Nephron (organoid): Measurements from ENCODE around the gene SMIM13.

Experiments used
- H3K27ac Mint-ChIP-seq, 3 experiments: 2 replicates each; pipeline ENCODE4 v1.8.0; 2020; ENCODE audit warnings: mixed read lengths in 3 of 3, mild to moderate bottlenecking in 2 of 3, moderate library complexity in 1 of 3
- H3K27me3 Mint-ChIP-seq: 2 replicates; pipeline ENCODE4 v1.8.0; 2021; ENCODE audit warnings: low read depth, mild to moderate bottlenecking, moderate library complexity, mixed read lengths
- H3K36me3 Mint-ChIP-seq: 2 replicates; pipeline ENCODE4 v1.8.0; 2020; ENCODE audit warnings: low read depth, mixed read lengths
- H3K4me1 Mint-ChIP-seq: 2 replicates; pipeline ENCODE4 v1.8.0; 2020; ENCODE audit warnings: mixed read lengths
- H3K4me3 Mint-ChIP-seq, 3 experiments: 2 replicates each; pipeline ENCODE4 v1.8.0; 2020; ENCODE audit warnings: mild to moderate bottlenecking in 3 of 3, mixed read lengths in 3 of 3, moderate library complexity in 2 of 3
- H3K9me3 Mint-ChIP-seq: 2 replicates; pipeline ENCODE4 v1.8.0; 2020; ENCODE audit warnings: mixed read lengths
- CTCF ChIP-seq, 3 experiments: fragments of 200-600 bp; sonication (generic); IDR thresholded peaks; one replicate each; pipeline ENCODE4 v1.5.0; 2021; ENCODE audit warnings: antibody characterized with exemption in 3 of 3; ENCODE audit not compliant: unreplicated experiment in 3 of 3

The SMIM13 gene

GRCh38 chr6:11152581-11152980, 58.9 kb downstream of the SMIM13 start:
- no peaks in the 10 kb centered on the region for H3K4me1 Mint-ChIP-seq
- peaks cover 2% of the 10 kb centered on the region for H3K9me3 Mint-ChIP-seq
- TF ChIP-seq CTCF (IDR thresholded peaks at IDR 0.05; ENCODE audit: unreplicated experiment in 3 of 3), result no peak
- H3K27ac Mint-ChIP-seq, result no peak overlapping the region
- H3K36me3 Mint-ChIP-seq, result no peaks in the 10 kb centered on the region
- no peak overlapping the region for H3K4me3 Mint-ChIP-seq
- peaks cover 4% of the 10 kb centered on the region for H3K27me3 Mint-ChIP-seq

GRCh38 chr6:11153447-11153846, 59.8 kb downstream of the SMIM13 start:
- no peaks in the 10 kb centered on the region for H3K4me1 Mint-ChIP-seq
- peak overlapping the region in 1 of 3 experiments; percentile 60 for H3K4me3 Mint-ChIP-seq
- TF ChIP-seq CTCF (IDR thresholded peaks at IDR 0.05; ENCODE audit: unreplicated experiment in 3 of 3), result no peak
- H3K27ac Mint-ChIP-seq, result no peak overlapping the region
- H3K36me3 Mint-ChIP-seq, result no peaks in the 10 kb centered on the region
- H3K27me3 Mint-ChIP-seq, result peaks cover 4% of the 10 kb centered on the region
- H3K9me3 Mint-ChIP-seq, result peaks cover 2% of the 10 kb centered on the region

- Mint-ChIP-seq H3K27me3 (peaks cover 4% of the 10 kb centered on the region), H3K4me3 (no peak overlapping the region), H3K36me3 (no peaks in the 10 kb centered on the region), H3K27ac (no peak overlapping the region), H3K4me1 (no peaks in the 10 kb centered on the region), H3K9me3 (no peaks in the 10 kb centered on the region)
- TF ChIP-seq CTCF (IDR thresholded peaks at IDR 0.05; ENCODE audit: unreplicated experiment in 3 of 3), result no peak
Measured at GRCh38 chr6:11155589-11155988, 62.0 kb downstream of the SMIM13 start.

- no peaks in the 10 kb centered on the region for H3K4me1 Mint-ChIP-seq
- H3K36me3 Mint-ChIP-seq, result no peaks in the 10 kb centered on the region
- no peaks in the 10 kb centered on the region for H3K9me3 Mint-ChIP-seq
- no peak overlapping the region for H3K4me3 Mint-ChIP-seq
- H3K27ac Mint-ChIP-seq, result no peak overlapping the region
- H3K27me3 Mint-ChIP-seq, result no peaks in the 10 kb centered on the region
- no peak for TF ChIP-seq CTCF (IDR thresholded peaks at IDR 0.05; ENCODE audit: unreplicated experiment in 3 of 3)
Measured at GRCh38 chr6:11160199-11160598, 66.6 kb downstream of the SMIM13 start.

- Mint-ChIP-seq H3K27me3 (no peaks in the 10 kb centered on the region), H3K9me3 (no peaks in the 10 kb centered on the region), H3K4me3 (no peak overlapping the region), H3K4me1 (no peaks in the 10 kb centered on the region), H3K36me3 (no peaks in the 10 kb centered on the region), H3K27ac (no peak overlapping the region)
- TF ChIP-seq CTCF (IDR thresholded peaks at IDR 0.05; ENCODE audit: unreplicated experiment in 3 of 3), result no peak
Measured at GRCh38 chr6:11161031-11161956, 67.7 kb downstream of the SMIM13 start.

- Mint-ChIP-seq H3K4me3 (no peak overlapping the region), H3K4me1 (no peaks in the 10 kb centered on the region), H3K27ac (no peak overlapping the region), H3K36me3 (no peaks in the 10 kb centered on the region), H3K9me3 (no peaks in the 10 kb centered on the region), H3K27me3 (no peaks in the 10 kb centered on the region)
- no peak for TF ChIP-seq CTCF (IDR thresholded peaks at IDR 0.05; ENCODE audit: unreplicated experiment in 3 of 3)
Measured at GRCh38 chr6:11162262-11162661, 68.6 kb downstream of the SMIM13 start.
